Transverse colon (tissue), 4 donors: Measurements from ENCODE around the gene CRLF2.

ENCODE experiments used
- CTCF ChIP-seq, 5 experiments: fragments of 200-600 bp in 3 of 5; fragments of 450-650 bp in 2 of 5; sonication (generic) in 3 of 5; IDR thresholded peaks; 1 replicate in 2 of 5; 2 replicates in 3 of 5; pipeline ENCODE4 v1.5.1; 2016 to 2017; ENCODE audit warnings: antibody characterized with exemption in 5 of 5, inconsistent platforms in 3 of 5, mild to moderate bottlenecking in 2 of 5, moderate library complexity in 1 of 5
- EP300 ChIP-seq: sonication (generic); formaldehyde crosslinking; IDR thresholded peaks from one replicate; pipeline ENCODE4 v1.6.1; 2017; ENCODE audit warnings: antibody characterized with exemption, low read depth
- POLR2A ChIP-seq: fragments of 450-650 bp; IDR thresholded peaks from one replicate; pipeline ENCODE4 v1.6.1; 2016; ENCODE audit warnings: antibody characterized with exemption, mild to moderate bottlenecking, moderate library complexity
- POLR2AphosphoS5 ChIP-seq, 3 donors: sonication (generic); formaldehyde crosslinking; IDR thresholded peaks; one replicate each; pipeline ENCODE4 v1.6.1; 2016; ENCODE audit warnings: antibody characterized with exemption in 3 of 3

- no peak for TF ChIP-seq CTCF (IDR thresholded peaks at IDR 0.05)
- TF ChIP-seq POLR2A = no peak
- TF ChIP-seq POLR2AphosphoS5 (IDR thresholded peaks at IDR 0.05) = no peak
- TF ChIP-seq EP300 = no peak
These were observed 1.5 kb upstream of the CRLF2 start for GRCh38 chrX:1213971-1214370.
